ENCODE results near the gene MTMR3.

Gene MTMR3

DNA sequence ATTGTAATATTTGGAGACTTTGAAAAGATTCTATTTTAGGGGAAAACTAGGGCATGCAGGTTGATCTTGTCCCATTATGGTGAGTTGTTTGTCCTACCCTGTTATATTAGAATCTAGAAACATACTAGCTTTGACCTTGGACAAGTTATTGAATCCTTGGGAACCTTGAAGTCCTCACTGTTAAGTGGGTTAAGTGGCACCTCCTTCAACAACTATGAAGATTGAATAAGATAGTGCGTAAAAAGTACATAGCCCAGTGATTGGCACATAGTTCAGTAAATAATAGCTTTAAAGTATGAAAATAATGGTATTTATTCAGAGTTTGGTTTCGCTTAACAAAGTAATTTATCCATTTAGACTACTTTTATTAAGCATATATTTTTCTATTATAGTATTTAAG lies 51.6 kb downstream of the MTMR3 start:
- H3K4me3 ChIP-seq (ENCODE audit: low read length): no peak overlapping the region
- TF ChIP-seq, protein P1, sequence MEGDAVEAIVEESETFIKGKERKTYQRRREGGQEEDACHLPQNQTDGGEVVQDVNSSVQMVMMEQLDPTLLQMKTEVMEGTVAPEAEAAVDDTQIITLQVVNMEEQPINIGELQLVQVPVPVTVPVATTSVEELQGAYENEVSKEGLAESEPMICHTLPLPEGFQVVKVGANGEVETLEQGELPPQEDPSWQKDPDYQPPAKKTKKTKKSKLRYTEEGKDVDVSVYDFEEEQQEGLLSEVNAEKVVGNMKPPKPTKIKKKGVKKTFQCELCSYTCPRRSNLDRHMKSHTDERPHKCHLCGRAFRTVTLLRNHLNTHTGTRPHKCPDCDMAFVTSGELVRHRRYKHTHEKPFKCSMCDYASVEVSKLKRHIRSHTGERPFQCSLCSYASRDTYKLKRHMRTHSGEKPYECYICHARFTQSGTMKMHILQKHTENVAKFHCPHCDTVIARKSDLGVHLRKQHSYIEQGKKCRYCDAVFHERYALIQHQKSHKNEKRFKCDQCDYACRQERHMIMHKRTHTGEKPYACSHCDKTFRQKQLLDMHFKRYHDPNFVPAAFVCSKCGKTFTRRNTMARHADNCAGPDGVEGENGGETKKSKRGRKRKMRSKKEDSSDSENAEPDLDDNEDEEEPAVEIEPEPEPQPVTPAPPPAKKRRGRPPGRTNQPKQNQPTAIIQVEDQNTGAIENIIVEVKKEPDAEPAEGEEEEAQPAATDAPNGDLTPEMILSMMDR (conservative IDR thresholded peaks at IDR 0.05; ENCODE audit: low read length): no peak
- DNase-seq (ENCODE audit: low read depth): no peak

DNA sequence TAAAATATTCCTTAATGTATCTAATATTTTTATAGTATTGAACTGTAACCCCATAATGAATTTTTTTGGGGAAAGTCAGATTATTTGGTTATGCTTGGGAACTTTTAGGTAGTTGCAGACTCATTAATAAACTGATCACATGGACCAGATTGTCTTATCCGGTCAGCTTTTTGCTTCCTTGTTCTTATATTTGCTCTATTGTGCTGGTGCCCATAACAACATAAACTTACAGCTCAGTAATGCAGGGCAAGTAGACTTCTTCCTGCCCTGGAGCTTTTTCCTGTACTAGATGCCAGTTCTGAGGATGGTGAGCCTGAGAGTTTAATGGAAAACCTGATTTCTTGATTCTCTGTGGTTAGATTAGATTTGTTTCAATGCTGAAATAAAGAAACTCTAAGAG lies 53.2 kb downstream of the MTMR3 start:
- DNase-seq (ENCODE audit: low read depth): no peak
- TF ChIP-seq, protein P1 (conservative IDR thresholded peaks at IDR 0.05; ENCODE audit: low read length): no peak
- no peak overlapping the region for H3K4me3 ChIP-seq (ENCODE audit: low read length)

DNA sequence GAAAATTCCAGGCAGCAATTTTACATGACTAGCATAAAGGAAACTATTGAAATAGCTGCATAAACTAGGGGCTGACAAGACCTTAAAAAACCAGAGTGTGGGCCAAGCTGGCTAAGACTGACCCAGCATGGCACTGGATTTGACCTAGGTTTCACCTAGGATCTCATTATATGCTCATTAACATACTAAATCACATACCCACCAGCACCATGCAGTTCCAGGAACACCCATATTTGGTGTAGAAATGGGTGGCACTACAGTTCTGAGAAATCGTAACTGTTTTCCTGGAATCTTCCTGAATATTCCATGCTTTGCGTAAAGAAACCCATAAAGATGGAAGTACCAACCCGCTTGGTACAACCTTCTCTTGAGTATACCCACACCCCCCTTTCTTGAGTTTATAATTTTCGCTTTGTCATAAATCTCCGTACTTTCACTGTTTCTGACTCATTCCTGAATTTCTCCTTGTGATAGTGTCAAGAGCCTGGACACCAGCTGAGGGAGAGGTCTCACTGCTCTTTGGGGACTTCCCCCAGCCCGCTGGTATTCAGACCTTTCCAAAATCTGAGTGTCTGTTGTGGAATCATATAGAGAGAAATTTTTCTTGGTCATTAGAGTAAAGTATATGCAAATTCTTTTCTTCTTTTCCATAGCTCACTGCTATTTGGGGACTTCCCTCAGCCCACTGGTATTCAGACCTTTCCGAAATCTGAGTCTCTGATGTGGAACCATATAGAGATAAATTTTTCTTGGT lies 55.1 kb downstream of the MTMR3 start:
- H3K4me3 ChIP-seq (ENCODE audit: low read length): no peak overlapping the region
- DNase-seq (ENCODE audit: low read depth): no peak
- TF ChIP-seq, protein P1 (conservative IDR thresholded peaks at IDR 0.05; ENCODE audit: low read length): no peak

DNA sequence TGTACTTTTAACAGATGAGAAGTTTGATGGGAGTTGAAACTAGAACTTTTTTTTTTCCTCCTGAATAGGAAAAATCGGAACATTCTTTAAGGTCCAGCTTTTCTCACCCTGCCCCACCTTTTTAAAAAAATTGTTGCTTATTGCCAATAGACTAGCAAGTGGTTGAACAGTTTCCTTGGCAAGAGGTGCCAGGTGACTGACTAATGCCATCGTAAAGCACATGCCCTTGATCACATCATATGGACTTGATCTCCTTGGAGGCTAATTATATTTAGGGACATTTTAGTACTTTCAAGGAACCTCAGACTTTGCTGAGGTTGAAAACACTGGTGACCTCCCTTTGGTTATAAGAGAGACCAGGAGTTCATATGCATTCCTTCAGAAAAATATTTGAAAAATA lies 57.6 kb downstream of the MTMR3 start:
- DNase-seq (ENCODE audit: low read depth): no peak
- no peak overlapping the region for H3K4me3 ChIP-seq (ENCODE audit: low read length)
- TF ChIP-seq, protein P1 (conservative IDR thresholded peaks at IDR 0.05; ENCODE audit: low read length): no peak

DNA sequence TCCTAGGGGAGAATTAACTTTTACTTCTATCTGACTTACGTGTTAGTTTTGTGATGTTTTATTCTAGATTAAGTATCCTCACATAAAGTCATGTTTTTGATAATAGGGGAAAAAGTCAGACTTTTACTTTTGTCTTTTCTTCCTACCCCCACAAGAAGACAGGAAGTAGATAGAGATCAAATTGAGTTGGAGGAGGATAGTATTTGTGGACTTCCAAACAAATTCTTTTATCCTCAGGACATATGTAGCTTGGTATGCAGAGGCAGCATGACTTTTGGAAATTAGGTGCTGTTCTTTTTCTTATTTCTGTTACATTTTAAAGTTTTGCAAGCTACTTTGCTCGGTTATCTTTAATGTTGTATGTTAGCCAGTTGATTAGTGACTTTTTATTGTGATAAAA lies 61.4 kb downstream of the MTMR3 start:
- H3K4me3 ChIP-seq (ENCODE audit: low read length): no peak overlapping the region
- DNase-seq (ENCODE audit: low read depth): peak; percentile 20
- TF ChIP-seq, protein P1 (conservative IDR thresholded peaks at IDR 0.05; ENCODE audit: low read length): no peak

DNA sequence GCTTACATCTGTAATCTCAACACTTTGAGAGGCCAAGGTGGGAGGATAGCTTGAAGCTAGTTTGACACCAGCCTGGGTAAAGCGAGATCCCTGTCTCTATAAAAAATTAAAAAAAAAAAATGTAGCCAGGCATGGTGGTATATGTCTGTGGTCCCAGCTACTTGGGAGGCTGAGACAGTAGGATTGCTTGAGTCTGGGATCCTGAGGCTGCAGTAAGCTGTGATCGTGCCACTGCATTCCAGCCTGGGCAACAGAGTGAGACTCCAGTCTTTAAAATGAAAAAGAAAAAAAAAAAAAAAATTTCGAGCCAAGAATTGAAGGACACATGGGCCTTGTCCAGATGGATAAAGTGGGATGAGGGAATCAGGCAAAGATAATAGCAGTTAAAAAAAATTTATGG lies 62.5 kb downstream of the MTMR3 start:
- no peak overlapping the region for H3K4me3 ChIP-seq (ENCODE audit: low read length)
- TF ChIP-seq, protein P1 (conservative IDR thresholded peaks at IDR 0.05; ENCODE audit: low read length): no peak
- no peak for DNase-seq (ENCODE audit: low read depth)

DNA sequence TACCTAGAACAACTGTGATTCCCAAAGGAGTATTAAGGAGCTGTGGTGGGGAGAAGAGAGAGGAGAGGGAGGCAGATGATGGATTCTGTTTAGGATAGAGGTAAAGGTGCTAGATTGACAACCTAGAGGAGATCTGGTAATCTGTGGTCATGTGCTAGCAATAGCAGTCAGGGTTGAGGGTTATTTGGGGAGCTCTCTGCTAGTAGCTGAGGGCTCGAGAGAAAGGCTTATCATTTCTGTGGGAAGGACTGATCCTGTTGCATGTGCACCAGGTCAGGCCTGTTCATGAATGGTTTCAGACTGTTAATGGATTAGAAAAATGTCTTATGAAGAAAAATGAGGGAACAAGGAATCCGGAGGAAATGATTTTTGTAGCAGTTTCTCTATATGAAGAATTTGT lies 63.2 kb downstream of the MTMR3 start:
- TF ChIP-seq, protein P1 (conservative IDR thresholded peaks at IDR 0.05; ENCODE audit: low read length): no peak
- no peak for DNase-seq (ENCODE audit: low read depth)
- H3K4me3 ChIP-seq (ENCODE audit: low read length): no peak overlapping the region

All from AG10803 (cell line).